Activated CD4-positive, alpha-beta T cell treated with anti-CD3 and anti-CD28 coated beads, Interleukin-2, Interleukin-6, amounts not matched to agents 100 ng/mL and 50 ng/mL, durations not matched to agents 16 hours and 8 hours (primary cell): Measurements from ENCODE around the gene MND1.

Experiments used
- DNase-seq: peaks from one replicate; pipeline ENCODE4 v3.0.0-alpha.2; 2020

The MND1 gene, protein sequence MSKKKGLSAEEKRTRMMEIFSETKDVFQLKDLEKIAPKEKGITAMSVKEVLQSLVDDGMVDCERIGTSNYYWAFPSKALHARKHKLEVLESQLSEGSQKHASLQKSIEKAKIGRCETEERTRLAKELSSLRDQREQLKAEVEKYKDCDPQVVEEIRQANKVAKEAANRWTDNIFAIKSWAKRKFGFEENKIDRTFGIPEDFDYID

DNA sequence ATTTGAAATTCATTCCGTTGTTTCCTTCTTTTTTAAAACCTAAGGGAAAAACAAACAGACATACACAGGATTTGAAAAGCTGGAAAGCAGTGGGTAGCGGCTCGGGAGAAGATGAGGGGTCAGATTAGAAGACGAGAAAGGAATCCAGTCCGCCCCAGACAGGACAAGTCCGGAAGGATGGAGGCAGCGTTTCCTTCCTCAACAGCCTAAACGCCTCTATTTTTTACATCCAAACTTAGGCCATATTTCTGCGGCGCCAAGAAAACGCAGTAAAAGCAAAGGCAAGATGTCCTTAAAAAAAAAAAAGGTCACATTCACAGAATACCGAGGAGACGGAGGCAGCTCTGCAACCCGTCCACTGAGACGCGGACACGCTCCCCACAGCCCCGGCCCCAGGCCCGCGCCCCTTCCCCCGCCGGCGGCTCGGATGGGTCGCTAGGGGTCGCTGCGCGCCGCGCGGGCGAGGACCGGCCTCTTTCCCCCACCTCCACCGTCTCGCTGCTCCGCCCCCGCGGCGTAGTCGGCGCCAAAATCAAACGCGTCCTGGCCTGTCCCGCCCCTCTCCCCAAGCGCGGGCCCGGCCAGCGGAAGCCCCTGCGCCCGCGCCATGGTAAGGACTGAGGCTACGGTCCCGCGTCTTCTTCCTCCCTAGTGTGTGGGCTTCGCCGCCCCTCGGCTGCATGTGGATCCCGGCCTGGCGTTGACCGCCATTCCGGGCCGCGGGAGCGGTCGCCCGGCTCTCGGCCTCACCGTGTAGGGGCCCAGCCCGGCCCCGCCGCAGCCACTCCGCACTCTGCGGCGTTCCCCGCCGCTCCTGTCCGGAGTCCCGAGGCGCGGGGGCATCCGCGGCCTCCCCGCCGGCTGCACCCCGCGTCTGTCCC lies at the start of gene MND1:
Gene MND1, plus strand, starts transcription at position 558 of the 881 bp plus-strand sequence. Its CDS starts 50 bp downstream, at position 608.
- DNase-seq, result peak; percentile 96

DNA sequence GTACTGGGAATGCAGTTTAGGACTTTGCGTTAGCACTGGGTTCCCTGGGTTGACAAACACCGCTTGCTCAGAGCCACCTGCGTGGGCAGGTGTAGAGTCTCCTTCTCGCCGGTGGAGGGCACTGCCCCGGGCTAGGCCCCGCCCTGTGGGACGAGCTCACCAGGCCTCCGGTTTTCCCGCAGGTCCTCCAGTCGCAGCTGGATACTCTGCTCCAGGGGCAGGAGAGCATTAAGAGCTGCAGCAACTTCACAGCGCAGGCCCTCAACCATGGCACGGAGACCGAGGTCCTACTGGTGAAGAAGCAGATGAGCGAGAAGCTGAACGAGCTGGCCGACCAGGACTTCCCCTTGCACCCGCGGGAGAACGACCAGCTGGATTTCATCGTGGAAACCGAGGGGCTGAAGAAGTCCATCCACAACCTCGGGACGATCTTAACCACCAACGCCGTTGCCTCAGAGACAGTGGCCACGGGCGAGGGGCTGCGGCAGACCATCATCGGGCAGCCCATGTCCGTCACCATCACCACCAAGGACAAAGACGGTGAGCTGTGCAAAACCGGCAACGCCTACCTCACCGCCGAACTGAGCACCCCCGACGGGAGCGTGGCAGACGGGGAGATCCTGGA lies 49.2 kb upstream of the MND1 start:
- DNase-seq, result no peak

DNA sequence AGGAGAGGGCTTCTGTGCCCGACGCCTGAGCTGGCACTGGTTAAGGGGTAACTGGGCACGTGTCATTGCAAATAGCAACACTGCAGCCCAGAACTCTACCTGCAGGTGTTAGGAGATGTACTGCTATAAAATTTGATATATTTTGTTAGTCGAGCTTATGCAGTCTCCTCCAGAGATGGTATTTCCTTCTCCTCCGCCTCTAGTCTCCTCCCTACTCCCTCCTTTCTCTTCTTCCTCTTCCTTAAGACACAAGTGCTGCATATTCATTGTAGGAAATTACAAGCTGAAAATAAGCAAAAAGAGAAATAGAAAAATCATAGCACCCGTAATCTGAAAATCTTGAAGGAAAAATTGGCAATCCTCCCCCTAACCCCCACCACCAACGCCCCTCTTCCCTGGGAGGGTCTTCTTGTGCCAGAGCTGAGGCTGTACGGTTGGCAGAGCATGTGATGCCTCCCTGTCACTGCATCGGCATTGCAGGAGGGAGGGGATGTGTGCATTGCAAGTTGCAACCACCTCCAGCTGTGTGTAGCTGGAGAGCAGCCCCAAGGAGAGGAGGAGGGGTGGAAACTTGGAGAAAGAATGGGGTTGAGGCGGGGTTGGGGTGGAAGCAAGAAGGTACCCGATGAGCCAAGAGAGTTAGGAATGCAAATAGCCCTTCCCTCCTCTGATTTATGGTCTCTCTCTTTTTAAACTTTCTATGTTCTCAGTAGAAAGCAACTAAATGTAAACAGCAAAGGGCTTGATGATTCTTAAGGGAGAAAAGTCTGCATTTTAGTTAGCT lies 48.3 kb upstream of the MND1 start:
- no peak for DNase-seq

DNA sequence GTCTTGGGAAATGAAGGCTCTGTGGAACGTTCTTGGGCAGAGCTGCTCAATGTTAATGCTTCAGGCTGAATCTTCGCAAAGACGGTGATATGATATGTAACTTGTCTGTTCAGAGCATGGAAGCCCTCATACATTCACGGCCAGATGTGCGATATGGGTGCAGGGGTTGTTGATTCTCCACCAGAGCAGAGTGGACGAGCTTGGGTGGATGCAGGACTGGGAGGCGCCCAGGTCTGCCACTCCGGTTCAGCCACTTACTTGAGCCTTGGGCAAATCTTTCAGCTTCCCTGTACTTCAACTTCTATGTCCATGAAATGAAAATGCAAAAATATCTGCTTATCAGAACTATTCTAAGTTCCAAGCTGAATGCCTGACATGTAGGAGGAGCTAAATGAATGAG lies 47.4 kb upstream of the MND1 start:
- DNase-seq, result no peak

DNA sequence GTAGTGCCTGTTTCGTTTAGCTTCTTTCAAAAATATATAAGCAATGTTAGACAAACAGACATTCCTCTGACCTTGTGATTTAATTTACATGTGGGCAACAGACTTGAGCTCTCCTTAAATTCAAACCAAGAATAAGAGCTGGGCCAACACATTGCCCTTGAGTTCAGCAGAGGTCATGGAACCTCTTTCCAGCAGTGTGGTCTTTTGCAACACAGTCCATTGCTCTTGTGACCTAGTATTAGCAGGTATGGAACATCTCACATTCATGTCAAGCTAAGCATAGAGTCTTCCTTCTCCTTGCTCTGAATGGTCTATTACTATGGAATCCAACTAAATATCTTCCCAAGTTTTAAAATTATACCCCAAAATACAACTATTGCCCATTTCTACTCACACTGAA lies 33.7 kb upstream of the MND1 start:
- no peak for DNase-seq

DNA sequence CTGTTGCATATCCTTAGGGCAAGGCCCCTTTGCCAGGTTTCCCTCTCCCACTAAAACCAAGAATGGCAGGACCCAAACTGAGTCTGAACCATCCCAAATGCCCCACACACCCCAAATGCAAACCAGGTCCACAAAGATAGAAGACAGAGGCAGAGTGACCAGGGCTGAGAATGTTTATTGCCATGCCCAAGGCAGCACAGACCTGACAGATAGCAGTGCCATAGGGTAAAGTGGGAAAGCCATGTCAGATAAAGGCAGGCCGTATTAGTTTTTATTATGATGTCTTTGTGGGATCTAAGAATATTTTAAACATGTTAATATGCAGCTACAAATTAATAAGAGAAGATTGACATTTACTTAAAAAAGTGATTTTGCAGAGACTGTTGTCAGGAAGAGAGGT lies 29.6 kb upstream of the MND1 start:
- DNase-seq, result no peak

DNA sequence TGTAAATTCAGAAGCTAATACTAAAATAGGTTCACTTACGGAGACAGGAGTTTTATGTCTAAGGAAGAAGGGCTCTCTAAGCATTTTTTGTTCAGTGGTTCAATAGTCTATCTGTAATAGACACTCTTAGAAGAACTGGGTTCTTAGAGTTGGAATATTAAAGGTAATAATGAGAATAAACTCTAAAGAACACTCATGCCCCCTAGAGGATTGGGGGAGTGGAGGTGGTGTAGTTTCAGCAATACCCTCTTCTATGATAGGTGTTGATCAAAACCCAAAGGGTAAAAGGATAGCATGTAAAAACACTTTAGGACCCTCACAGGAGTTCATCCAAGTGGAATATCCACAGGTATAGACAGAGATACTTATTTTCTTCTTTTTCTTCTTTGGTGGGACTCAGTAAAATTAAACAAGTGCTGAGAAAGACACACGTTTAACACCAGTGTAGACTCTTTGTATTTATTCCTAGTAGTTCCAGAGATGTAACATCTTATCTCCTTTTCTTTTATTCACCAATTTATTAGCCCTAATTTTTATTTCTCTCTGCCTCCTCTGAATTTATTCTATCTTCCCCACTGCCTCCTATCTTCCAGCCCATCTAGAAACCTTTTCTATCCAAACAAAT lies 25.7 kb upstream of the MND1 start:
- DNase-seq, result peak; percentile 41

DNA sequence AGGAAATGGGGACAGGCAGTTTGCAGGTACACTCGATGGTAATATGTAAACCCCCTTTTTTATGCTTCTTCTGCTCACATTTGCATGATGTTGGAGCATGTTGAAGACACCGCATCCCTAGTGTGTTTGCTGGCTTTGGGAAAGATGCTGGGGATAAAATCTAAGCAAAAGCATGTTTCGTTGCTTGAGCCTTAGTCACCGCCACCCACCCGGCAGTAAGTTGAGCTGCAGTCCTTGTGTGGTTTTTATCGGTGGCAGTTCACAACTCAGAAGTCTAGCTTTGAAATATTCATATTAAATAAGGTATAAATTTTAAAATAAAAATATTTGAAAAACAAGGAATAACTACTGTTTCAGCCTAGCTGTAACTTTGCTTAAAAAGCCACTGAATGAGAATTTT lies 21.7 kb upstream of the MND1 start:
- no peak for DNase-seq

DNA sequence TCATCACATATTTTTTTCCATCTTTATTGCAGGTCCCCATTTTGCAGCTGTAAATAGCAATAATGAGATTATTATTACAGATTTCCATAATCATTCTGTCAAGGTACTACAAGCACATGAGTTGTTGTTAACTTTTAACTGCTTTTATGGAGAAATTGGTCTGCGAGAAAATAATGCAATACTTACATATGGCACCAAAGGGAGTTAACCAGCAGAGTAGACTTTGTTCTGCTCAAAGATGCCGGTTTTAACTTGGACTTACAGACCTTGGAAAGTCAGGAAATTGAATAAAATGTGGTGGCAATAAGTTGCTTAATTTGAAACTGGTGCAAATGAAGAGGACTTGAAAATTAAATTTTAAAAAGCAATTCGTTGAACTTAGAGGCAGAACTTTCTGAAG lies 20.4 kb upstream of the MND1 start:
- DNase-seq, result no peak

DNA sequence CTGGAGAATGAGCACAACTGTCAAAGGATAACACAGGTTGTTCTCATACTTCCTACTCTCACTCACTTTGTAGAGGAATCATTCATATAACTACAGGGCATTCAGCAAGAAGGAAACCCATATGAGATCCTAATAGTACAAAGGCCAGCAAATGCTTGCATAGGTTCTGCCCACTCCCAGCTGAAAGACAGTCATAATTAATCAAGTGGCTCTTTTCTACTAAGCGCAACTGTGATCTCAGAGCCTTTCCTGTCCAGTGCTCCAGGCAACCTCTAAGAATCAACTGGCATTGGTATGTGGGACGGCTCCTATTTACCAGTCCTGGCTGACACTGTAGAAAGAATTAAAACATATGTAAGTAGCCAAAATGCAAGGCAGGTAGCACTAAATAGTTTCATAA lies 18.9 kb upstream of the MND1 start:
- no peak for DNase-seq

DNA sequence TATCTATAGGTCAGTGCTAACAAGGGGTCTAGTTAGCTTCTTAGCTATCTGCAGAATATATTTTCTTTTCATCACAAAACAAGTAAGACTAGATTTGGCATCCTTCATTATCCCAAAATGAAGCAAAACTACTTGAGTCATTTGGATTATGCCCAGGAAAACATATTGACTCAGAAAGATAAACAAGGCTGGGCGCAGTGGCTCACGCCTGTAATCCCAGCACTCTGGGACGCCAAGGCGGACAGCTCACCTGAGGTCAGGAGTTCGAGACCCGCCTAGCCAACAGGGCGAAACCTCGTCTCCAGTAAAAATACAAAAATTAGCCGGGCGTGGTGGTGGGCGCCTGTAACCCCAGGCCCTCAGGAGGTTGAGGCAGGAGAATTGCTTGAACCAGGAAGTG lies 18.0 kb upstream of the MND1 start:
- DNase-seq, result no peak

DNA sequence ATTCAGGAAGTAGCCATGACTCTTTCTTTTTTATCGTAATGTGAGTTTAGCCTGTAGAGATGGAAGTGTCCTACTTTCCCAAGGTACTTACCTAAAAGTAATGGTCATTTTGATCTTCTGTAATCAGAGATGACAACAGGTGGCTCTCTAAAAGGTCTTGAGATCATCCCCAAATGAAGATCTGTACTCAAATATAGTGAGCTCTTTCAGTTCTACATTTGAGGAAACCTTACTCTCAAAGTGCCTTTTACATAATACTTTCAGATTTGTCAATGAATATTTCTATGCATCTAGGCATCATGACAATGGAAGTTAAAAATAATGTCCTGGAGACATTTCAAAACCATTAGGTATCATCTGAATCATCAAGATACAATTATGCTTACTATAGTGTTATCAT lies 17.2 kb upstream of the MND1 start:
- DNase-seq, result no peak

DNA sequence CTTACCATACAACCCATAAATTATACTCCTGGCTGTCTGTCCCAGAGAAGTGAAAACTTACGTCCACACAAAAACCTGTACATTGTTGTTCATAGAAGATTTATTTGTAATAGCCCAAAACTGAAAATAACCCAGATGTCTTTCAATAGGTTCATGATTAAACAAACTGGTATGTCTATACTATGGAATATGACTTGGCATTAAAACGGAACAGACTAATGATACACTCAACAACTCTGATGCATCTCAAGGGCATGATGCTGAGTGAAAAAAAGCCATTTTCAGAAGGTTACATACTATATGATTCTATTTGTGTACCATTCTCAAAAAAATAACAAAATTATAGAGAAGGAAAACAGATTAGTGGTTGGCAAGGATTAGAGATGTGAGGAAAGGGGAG lies 11.6 kb upstream of the MND1 start:
- DNase-seq, result no peak

DNA sequence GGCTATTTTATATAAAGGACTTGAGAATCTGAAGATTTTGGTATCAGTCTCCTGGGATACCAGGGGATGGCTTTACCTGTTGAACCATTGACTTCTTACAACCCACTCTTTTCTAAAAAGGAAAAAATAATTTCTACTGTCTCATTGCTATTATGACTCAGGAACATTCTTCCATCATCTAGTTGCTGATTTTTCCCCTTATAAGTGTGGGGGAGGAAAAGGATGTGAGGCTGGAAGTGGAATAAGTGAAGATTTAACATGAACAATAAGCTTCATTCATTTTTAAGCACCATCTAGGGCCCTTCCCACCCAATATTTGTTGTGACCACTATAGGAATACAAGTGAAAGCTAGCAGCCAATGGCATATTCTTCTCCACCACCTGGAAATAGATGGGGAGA lies 10.6 kb upstream of the MND1 start:
- no peak for DNase-seq

DNA sequence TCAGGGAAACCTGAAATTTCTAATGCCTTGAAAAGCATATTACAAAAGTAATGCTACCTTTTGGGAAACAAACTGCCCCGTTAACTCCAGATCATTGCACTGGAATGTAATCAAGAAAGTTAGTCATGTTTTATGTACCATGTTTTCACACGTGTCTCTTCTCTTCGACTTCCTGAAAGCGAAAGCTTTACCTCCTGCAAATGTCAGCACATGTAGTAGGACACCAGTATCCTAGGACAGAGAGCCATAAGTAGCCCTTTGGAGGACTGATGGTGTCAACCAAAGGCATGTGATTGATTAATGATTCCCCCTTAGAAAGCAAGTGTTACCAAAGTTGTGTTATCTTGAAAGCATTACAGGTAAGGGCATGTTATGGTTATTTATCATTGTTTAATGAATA lies 8.8 kb upstream of the MND1 start:
- DNase-seq, result no peak

DNA sequence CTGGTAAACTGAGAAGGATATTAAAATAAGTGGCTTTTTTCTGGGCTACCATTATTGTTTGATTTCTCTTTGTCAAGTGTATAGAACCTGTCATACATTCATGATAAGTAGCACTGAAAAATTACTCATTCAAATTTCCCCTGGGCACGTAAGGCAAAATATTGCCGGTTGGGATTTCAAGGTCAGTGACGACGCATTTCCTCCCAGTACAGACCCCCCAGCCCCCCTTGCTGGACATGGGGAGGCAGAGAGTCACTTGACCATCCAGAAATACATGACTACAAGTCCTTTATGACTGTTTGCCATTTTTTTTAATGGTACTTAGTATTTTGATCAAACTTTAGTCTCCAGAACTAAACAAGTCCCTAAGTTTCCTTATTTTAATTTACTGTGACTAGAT lies 6.8 kb upstream of the MND1 start:
- DNase-seq, result no peak

DNA sequence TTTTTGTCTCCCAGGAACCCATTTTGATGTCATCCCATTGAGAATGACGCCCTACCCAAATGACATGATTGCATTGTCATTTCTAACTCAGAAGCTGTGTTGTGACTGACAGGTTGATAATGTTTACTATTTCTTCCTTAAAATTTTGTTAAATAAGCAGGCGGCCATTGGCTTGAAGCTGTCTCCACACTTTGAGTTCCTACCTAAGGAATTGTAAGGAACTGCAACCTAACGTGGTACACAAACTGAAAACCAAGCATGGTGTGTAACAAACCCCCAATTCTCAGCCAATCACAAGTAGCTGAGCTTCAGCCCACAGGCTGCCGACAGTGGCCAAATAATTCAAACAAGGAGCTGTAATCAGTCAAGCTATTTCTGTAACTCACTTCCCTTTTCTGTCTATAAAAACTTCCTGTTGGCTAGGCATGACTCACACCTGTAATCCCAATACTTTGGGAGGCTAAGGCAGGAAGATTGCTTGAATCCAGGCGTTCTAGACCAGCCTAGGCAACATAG lies 2.9 kb upstream of the MND1 start:
- no peak for DNase-seq

DNA sequence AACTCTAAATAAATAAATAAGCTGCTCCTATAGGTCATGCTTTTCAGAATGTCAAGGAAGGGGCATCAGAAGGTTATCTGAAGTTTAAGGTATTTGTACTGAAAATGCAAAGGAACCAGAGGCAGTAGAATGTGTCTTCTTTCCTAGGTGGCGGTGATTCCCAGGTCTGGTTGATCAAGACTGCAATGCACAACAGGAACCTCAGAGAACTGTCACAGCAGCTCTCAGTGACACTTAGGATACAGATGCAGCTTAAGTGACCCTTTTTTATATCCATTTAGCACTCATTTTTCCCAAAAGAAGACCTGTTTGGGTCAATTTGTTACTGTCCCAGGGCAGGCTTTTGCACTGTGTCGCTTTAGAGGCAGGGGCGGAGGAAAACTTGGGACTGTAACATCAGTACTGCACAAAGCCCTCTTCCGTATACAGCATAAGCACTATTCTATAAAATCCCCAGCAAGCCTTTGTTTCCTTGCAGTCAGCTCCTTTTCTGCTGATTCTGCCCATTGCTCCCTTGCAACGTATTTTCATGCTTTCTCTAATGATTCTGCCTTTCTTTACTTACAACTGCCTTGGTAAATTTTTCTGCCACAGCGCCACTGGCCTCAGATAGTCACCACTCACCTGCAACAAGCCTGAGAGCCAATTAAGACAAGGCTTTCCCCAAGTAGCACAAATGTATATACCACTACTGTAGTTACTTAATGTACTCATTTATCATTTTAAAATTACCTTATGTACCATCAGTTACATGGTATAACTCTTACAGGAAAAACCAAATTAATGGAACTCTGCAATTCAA lies 1.5 kb upstream of the MND1 start:
- DNase-seq, result no peak

DNA sequence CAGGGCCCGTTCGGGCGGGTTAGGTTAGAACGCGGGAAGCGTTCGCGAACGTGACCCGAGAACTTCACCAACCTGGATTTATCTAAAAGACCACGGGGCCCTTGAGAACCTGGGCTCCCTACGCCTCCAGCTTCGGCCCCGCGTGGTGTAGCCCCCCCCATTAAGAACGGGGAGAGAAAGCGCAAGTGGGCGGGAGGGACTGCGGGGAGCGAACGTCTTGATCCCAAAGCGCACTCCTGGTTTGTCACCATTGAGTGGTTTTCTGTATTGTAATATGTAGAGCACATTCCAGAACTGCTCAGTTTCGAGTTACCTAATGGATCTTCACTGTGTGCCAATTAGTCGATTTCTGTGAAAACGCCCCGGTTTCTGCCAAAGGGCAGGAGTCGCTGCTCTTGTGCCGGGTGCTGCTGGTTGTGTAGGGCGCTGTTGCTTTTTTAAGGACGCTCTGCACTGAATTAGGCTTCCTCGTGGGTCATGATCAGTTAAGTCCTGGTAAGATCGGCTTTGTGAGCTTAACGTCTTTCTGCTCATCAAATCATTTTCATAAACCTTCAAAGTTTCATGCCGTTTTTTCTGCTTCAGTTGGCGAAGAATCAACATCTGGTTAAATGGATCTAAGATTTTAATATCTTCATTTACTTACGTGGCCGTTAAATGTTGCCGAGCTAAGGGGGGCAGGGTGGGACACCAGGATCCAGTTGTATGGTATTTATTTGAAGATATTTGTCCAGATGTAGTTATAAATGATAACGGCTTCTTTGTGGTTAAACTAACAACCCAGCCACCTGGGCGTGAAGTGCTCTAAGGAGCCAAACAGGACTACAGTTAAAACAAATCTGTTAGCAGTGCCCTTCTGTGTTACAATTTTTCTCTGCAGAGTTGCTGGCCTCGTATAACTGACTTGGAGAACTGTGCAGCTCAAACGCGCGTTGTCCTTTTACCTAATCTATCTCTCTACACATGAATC lies 809 bp downstream of the MND1 start:
- peak; percentile 68 for DNase-seq

DNA sequence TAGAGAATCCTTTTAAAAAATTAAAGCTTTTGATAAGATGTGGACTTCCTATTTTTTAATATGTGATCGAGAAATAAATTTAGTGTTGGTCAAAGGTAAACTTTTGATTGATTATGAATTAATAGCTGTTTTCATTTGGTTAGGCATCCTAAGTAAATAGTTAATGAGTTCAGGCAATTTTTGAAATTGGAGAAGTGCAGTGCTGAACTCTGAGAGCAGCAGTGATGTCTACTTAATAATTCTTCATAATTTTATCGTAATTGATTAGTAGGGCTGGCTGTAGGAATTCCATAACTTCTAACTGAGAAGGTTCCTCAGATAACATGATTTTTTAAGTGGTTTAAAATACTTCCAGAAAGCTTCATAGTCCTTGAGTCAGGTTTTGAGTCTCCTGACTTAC lies 1.5 kb downstream of the MND1 start:
- no peak for DNase-seq

DNA sequence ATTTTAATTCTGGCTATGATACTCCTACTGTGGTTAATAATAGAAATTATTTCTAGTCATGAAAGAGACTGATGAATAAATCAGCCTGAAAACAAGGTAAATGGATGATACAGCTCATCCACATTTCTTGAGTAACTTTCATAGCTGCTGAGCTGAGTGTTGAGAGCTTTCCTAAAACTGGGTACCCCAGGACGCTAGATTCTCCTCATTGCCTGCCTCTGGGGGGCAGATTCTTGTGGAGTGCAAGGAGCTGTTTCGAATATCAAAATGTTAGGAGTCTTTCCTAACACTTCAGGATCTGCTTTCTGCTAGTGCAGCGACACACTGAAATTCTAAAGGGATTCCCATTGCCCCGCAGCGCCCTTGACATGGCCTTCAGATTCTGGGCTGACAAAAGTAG lies 2.1 kb downstream of the MND1 start:
- no peak for DNase-seq
